IMR-90 (cell line): ENCODE measurements around the gene GRAMD1B. TPM values are rescaled to one million over a fixed set of nuclear protein-coding genes. Genes with fewer than 3 reads are reported as not detected.

Experiments
- ATAC-seq: fragments of 200-7000 bp; cut with Tn5 transposase; 2 replicates; pipeline ENCODE4 v1.9.1; 2020; ENCODE audit warnings: low read depth, mild to moderate bottlenecking, moderate library complexity
- BruUV-seq: library from RNA; stranded (reverse); fragments of 400-500 nt; replicated peaks from 2 replicates; lab custom pipeline; 2021; lab: Mats Ljungman, UMichigan
- CTCF ChIA-PET: fragments of 300-600 bp; formaldehyde crosslinking; extraction: SDS; loops from one replicate; lab custom pipeline; 2021; ENCODE audit warnings: antibody characterized with exemption; lab: Yijun Ruan, JAX
- POLR2A ChIA-PET: fragments of 300-600 bp; sonication (Branson Sonifier 250); formaldehyde crosslinking; loops from one replicate; lab custom pipeline; 2022; ENCODE audit warnings: antibody characterized with exemption; ENCODE audit not compliant: unreplicated experiment; lab: Charles Lee
- DNase-seq: peaks from one replicate; pipeline ENCODE4 v3.0.0; 2013
- H2AFZ ChIP-seq: replicated peaks from 2 replicates; pipeline ENCODE3; 2013; ENCODE audit warnings: low read length, mild to moderate bottlenecking; ENCODE audit not compliant: poor library complexity
- H2AK5ac ChIP-seq: 2 replicates; pipeline ENCODE4 v1.6.1; 2013; ENCODE audit warnings: low read depth, low read length, inconsistent platforms
- H2AK9ac ChIP-seq: replicated peaks from 2 replicates; pipeline ENCODE3; 2013; ENCODE audit warnings: mild to moderate bottlenecking, low read depth, low read length, moderate library complexity; ENCODE audit not compliant: poor library complexity
- H2BK120ac ChIP-seq: 2 replicates; pipeline ENCODE4 v1.6.1; 2013; ENCODE audit warnings: low read depth, low read length, inconsistent platforms
- H2BK15ac ChIP-seq: 3 replicates; pipeline ENCODE4 v1.6.1; 2013; ENCODE audit warnings: low read depth, low read length, inconsistent platforms
- H2BK20ac ChIP-seq: 2 replicates; pipeline ENCODE4 v1.6.1; 2013; ENCODE audit warnings: low read depth, mild to moderate bottlenecking, inconsistent platforms, low read length, moderate library complexity
- H2BK5ac ChIP-seq: 2 replicates; pipeline ENCODE4 v1.6.1; 2013; ENCODE audit warnings: mild to moderate bottlenecking, low read depth, low read length, inconsistent platforms; ENCODE audit not compliant: poor library complexity, severe bottlenecking
- H3K14ac ChIP-seq: replicated peaks from 2 replicates; pipeline ENCODE4 v1.6.1; 2013; ENCODE audit warnings: low read depth, low read length, inconsistent platforms
- H3K18ac ChIP-seq: 2 replicates; pipeline ENCODE4 v1.6.1; 2013; ENCODE audit warnings: low read depth, low read length, control low read depth
- H3K23ac ChIP-seq: 2 replicates; pipeline ENCODE4 v1.6.1; 2013; ENCODE audit warnings: low read depth, low read length, inconsistent platforms
- H3K27ac ChIP-seq: 2 replicates; pipeline ENCODE4 v1.5.1; 2013; ENCODE audit warnings: mild to moderate bottlenecking, control low read depth, low read length; ENCODE audit not compliant: insufficient read depth
- H3K27me3 ChIP-seq: 2 replicates; pipeline ENCODE4 v1.6.1; 2013; ENCODE audit warnings: low read length; ENCODE audit not compliant: control insufficient read depth, insufficient read depth
- H3K36me3 ChIP-seq: 2 replicates; pipeline ENCODE4 v1.6.1; 2013; ENCODE audit warnings: low read length, mixed read lengths; ENCODE audit not compliant: control insufficient read depth, insufficient read depth
- H3K4ac ChIP-seq: 2 replicates; pipeline ENCODE4 v1.6.1; 2013; ENCODE audit warnings: low read depth, low read length, inconsistent platforms
- H3K4me1 ChIP-seq: 2 replicates; pipeline ENCODE4 v1.6.1; 2013; ENCODE audit warnings: low read length, mixed read lengths; ENCODE audit not compliant: control insufficient read depth, insufficient read depth
- H3K4me2 ChIP-seq: 2 replicates; pipeline ENCODE4 v1.6.1; 2013; ENCODE audit warnings: low read depth, mild to moderate bottlenecking, control low read depth, low read length, moderate library complexity
- H3K4me3 ChIP-seq: 2 replicates; pipeline ENCODE4 v1.5.1; 2013; ENCODE audit warnings: low read depth, mild to moderate bottlenecking, control low read depth, low read length, moderate library complexity; ENCODE audit not compliant: insufficient read depth
- H3K56ac ChIP-seq: 2 replicates; pipeline ENCODE4 v1.6.1; 2013; ENCODE audit warnings: low read length, inconsistent platforms; ENCODE audit not compliant: insufficient read depth; ENCODE audit errors: extremely low read depth
- H3K79me1 ChIP-seq, 2 experiments: 2 replicates each; pipeline ENCODE4 v1.6.1; 2013; ENCODE audit warnings: low read length in 2 of 2, inconsistent platforms in 1 of 2, low read depth in 1 of 2
- H3K9ac ChIP-seq: 2 replicates; pipeline ENCODE4 v1.6.1; 2013; ENCODE audit warnings: low read depth, low read length, control low read depth
- H3K9me1 ChIP-seq: 2 replicates; pipeline ENCODE4 v1.6.1; 2013; ENCODE audit warnings: low read length, inconsistent platforms; ENCODE audit not compliant: insufficient read depth
- H3K9me3 ChIP-seq: 2 replicates; pipeline ENCODE4 v1.6.1; 2013; ENCODE audit warnings: low read length; ENCODE audit not compliant: control insufficient read depth, insufficient read depth
- H4K20me1 ChIP-seq: 2 replicates; pipeline ENCODE4 v1.6.1; 2013; ENCODE audit warnings: low read length, inconsistent platforms; ENCODE audit not compliant: insufficient read depth
- H4K5ac ChIP-seq: 2 replicates; pipeline ENCODE4 v1.6.1; 2013; ENCODE audit warnings: mild to moderate bottlenecking, low read depth, low read length, control low read depth
- H4K8ac ChIP-seq, 2 experiments: 2 replicates each; pipeline ENCODE4 v1.6.1; 2013; ENCODE audit warnings: low read depth in 2 of 2, low read length in 2 of 2, control low read depth in 1 of 2, inconsistent platforms in 1 of 2
- H4K91ac ChIP-seq: 2 replicates; pipeline ENCODE4 v1.6.1; 2013; ENCODE audit warnings: low read depth, low read length, inconsistent platforms; ENCODE audit not compliant: insufficient read depth
- BHLHE40 ChIP-seq: fragments of 150-350 bp; IDR thresholded peaks from 2 replicates; pipeline ENCODE4 v1.6.1; 2016; ENCODE audit warnings: mild to moderate bottlenecking, low read depth, low read length
- CEBPB ChIP-seq: IDR thresholded peaks from 2 replicates; pipeline ENCODE4 v1.6.1; 2012; ENCODE audit warnings: low read depth, low read length, improper control_type of control experiment
- CHD1 ChIP-seq: IDR thresholded peaks from 2 replicates; pipeline ENCODE4 v1.6.1; 2012; ENCODE audit warnings: low read depth, low read length, improper control_type of control experiment
- FOS ChIP-seq: fragments of 150-350 bp; IDR thresholded peaks from 2 replicates; pipeline ENCODE4 v1.6.1; 2016; ENCODE audit warnings: low read depth, low read length
- MAZ ChIP-seq: IDR thresholded peaks from 2 replicates; pipeline ENCODE4 v1.6.1; 2012; ENCODE audit warnings: low read depth, mild to moderate bottlenecking, low read length, improper control_type of control experiment, moderate library complexity, borderline replicate concordance
- MXI1 ChIP-seq: IDR thresholded peaks from 2 replicates; pipeline ENCODE4 v1.6.1; 2012; ENCODE audit warnings: low read depth, mild to moderate bottlenecking, low read length, moderate library complexity, borderline replicate concordance
- NFE2L2 ChIP-seq: fragments of 150-350 bp; IDR thresholded peaks from 2 replicates; pipeline ENCODE4 v1.6.1; 2016; ENCODE audit warnings: low read depth, mild to moderate bottlenecking, low read length
- RAD21 ChIP-seq: IDR thresholded peaks from 2 replicates; pipeline ENCODE4 v1.6.1; 2012; ENCODE audit warnings: low read length, improper control_type of control experiment
- RFX5 ChIP-seq: IDR thresholded peaks from 2 replicates; pipeline ENCODE4 v1.8.0; 2012; ENCODE audit warnings: low read depth, mild to moderate bottlenecking, low read length, moderate library complexity
- SMC3 ChIP-seq: fragments of 150-350 bp; IDR thresholded peaks from 2 replicates; pipeline ENCODE4 v1.6.1; 2016; ENCODE audit warnings: low read depth, mild to moderate bottlenecking, antibody characterized with exemption, low read length, moderate library complexity
- WGBS, 2 experiments: methylation state at CpG; one replicate each; pipeline versions ENCODE4 v1.1.5 to v1.1.7; 2013; ENCODE audit warnings: missing lambda C conversion rate in 2 of 2; ENCODE audit not compliant: insufficient read length in 1 of 2; ENCODE audit errors: extremely low coverage in 2 of 2; 5-methylcytosine and 5-hydroxymethylcytosine counted together
- dilution Hi-C: fragments of 300-500 bp; cut with HindIII; formaldehyde crosslinking; loops from one replicate; pipeline ENCODE4 v1.14.3; 2018; ENCODE audit warnings: low sequenced_read_pairs; ENCODE audit not compliant: unreplicated experiment
- in situ Hi-C: fragments of 300-500 bp; cut with MboI; formaldehyde crosslinking; loops from 3 replicates; pipeline ENCODE4 v1.14.3; 2019; ENCODE audit warnings: low sequenced_read_pairs, inconsistent platforms, mixed read lengths
- intact Hi-C: fragments of 100-400 bp; cut with micrococcal nuclease; formaldehyde crosslinking; loops from 2 replicates; pipeline ENCODE4 v1.10.0; 2022
- polyA plus RNA-seq, 3 experiments: library from polyadenylated mRNA; depleted of rRNA; stranded (reverse); fragments of >200 nt; gene quantifications; 2 replicates each; pipeline ENCODE4 v1.2.3, GENCODE V29; 2012; ENCODE audit warnings: low replicate concordance in 1 of 3
- total RNA-seq: library from RNA; depleted of rRNA; stranded (reverse); fragments of >200 nt; gene quantifications from 2 replicates; pipeline ENCODE4 v1.2.3, GENCODE V29; 2012
- TF ChIP-seq, protein P1 (sequence below): fragments of 150-350 bp; IDR thresholded peaks from 2 replicates; pipeline ENCODE4 v1.6.1; 2016; ENCODE audit warnings: low read depth, mild to moderate bottlenecking, low read length, moderate library complexity, borderline replicate concordance

The GRAMD1B gene
- total and polyA plus RNA-seq, 2 of the 4 experiments (the other 2 are of a cell fraction): 7.1 to 7.2 TPM

DNA sequence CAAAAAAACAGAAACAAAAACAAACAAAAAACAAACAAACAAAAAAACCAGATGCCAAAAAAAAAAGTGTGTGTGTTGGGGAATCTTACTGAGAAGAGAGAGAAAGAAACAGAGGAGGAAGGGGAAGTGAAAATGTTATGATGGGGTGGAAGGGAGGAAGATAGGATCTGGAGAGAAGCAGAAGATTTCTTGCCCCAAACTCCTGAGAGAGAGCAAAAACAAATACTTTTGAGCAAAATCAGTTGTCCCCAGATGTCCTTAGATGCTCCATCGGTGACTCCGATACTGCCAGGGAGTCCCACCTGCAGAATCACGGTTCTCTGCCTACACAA lies 19.9 kb upstream of the GRAMD1B start:
- dilution Hi-C loops: no loop called here
- BruUV-seq: no TSS peak

More for the DNA sequence above, 19.9 kb upstream of the GRAMD1B start:
- no peak for TF ChIP-seq CHD1
- TF ChIP-seq CEBPB: no peak
- TF ChIP-seq NFE2L2: no peak
- TF ChIP-seq, protein P1, sequence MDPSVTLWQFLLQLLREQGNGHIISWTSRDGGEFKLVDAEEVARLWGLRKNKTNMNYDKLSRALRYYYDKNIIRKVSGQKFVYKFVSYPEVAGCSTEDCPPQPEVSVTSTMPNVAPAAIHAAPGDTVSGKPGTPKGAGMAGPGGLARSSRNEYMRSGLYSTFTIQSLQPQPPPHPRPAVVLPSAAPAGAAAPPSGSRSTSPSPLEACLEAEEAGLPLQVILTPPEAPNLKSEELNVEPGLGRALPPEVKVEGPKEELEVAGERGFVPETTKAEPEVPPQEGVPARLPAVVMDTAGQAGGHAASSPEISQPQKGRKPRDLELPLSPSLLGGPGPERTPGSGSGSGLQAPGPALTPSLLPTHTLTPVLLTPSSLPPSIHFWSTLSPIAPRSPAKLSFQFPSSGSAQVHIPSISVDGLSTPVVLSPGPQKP: no peak
- no peak for TF ChIP-seq MXI1
- no peak for TF ChIP-seq RAD21
- no peak for TF ChIP-seq FOS
- no peak for TF ChIP-seq SMC3
- TF ChIP-seq RFX5: no peak
- no peak for TF ChIP-seq BHLHE40
- no peak for TF ChIP-seq MAZ
- ChIA-PET POLR2A (no interaction called here), CTCF (interaction anchor here (0.6 to 1.0 kb wide), 2 partner anchors 29 to 164 kb away, joined by 3 to 4 read pairs; no protein-coding TSS in a partner anchor)
- Histone ChIP-seq H3K9ac (no peak overlapping the region), H2AK5ac (no peak overlapping the region), H2BK5ac (no peak overlapping the region), H3K14ac (no peak overlapping the region), H2AK9ac (no peak overlapping the region), H2BK120ac (no peak overlapping the region), H3K23ac (no peak overlapping the region), H3K4me2 (no peak overlapping the region), H2BK15ac (no peak overlapping the region), H4K91ac (no peak overlapping the region), H4K20me1 (no peaks in the 10 kb centered on the region), H3K18ac (no peak overlapping the region), H3K4ac (no peak overlapping the region), H3K36me3 (no peaks in the 10 kb centered on the region), H2AFZ (no peak overlapping the region), H3K4me3 (no peak overlapping the region), H3K9me3 (no peaks in the 10 kb centered on the region), H3K9me1 (no peaks in the 10 kb centered on the region), H3K27me3 (peaks cover 28% of the 10 kb centered on the region), H3K4me1 (no peaks in the 10 kb centered on the region), H2BK20ac (no peak overlapping the region), H3K56ac (no peak overlapping the region), H4K8ac (no peak overlapping the region), H4K5ac (no peak overlapping the region), H3K79me1 (no peaks in the 10 kb centered on the region), H3K27ac (no peak overlapping the region)
- DNase-seq: no peak
- ATAC-seq: no peak
- intact Hi-C loops (no loop called here), in situ Hi-C loops (no loop called here)
- WGBS, 2 experiments: 89% methylated on average over 3 of the region's 3 CpGs; no CpG with 5 or more reads in 1 of the 2 experiments
